H1 (cell line): ENCODE data around the gene ABCC2.

Experiments
- ATF2 ChIP-seq: IDR thresholded peaks from 2 replicates; pipeline ENCODE4 v1.6.1; 2012; ENCODE audit warnings: low read length, inconsistent platforms
- CTCF ChIP-seq, 3 experiments: IDR thresholded peaks; 1 replicate in 2 of 3; 2 replicates in 1 of 3; pipeline versions ENCODE4 v1.5.1 to v1.6.1; 2011; ENCODE audit warnings: low read length in 3 of 3, mild to moderate bottlenecking in 3 of 3, inconsistent platforms in 2 of 3, low read depth in 1 of 3, moderate library complexity in 1 of 3; ENCODE audit not compliant: insufficient read depth in 1 of 3; ENCODE audit errors: control extremely low read depth in 1 of 3
- KDM1A ChIP-seq: fragments of 200-600, 300-600 bp; sonication (generic); IDR thresholded peaks from 2 replicates; pipeline ENCODE4 v1.7.1; 2016; ENCODE audit warnings: mild to moderate bottlenecking, low read length, borderline replicate concordance
- RXRA ChIP-seq: IDR thresholded peaks from 2 replicates; pipeline ENCODE4 v1.6.1; 2011; ENCODE audit warnings: low read depth, mild to moderate bottlenecking, low read length, moderate library complexity; ENCODE audit not compliant: insufficient read depth
- SP2 ChIP-seq: IDR thresholded peaks from 2 replicates; pipeline ENCODE4 v1.6.1; 2012; ENCODE audit warnings: mild to moderate bottlenecking, low read length, inconsistent platforms
- TEAD4 ChIP-seq: IDR thresholded peaks from 2 replicates; pipeline ENCODE4 v1.6.1; 2012; ENCODE audit warnings: low read depth, low read length, inconsistent platforms, mixed read lengths

GRCh38 chr10:99766302-99766681, 16.1 kb upstream of the ABCC2 start:
- TF ChIP-seq CTCF (IDR thresholded peaks at IDR 0.05; ENCODE audit: control extremely low read depth in 1 of 3, insufficient read depth in 1 of 3, low read depth in 1 of 3, low read length in 3 of 3) (no peak), SP2 (no peak), TEAD4 (no peak), KDM1A (no peak), RXRA (no peak), ATF2 (no peak)
